Inflammatory macrophage treated with lipopolysaccharide for 4 hours (primary cell): ENCODE results near the gene TMPRSS5.
"Not testable (repeated sequence)": the region's sequence is repeated elsewhere in the genome, so short reads cannot be mapped to it uniquely, and the experiment has no call there.

Source experiments
- DNase-seq: peaks from one replicate; pipeline ENCODE4 v3.0.0-alpha.2; 2020

Gene TMPRSS5

GRCh38 chr11:113695207-113695606, 10.9 kb downstream of the TMPRSS5 start:
- no peak for DNase-seq

GRCh38 chr11:113694390-113694789, 11.7 kb downstream of the TMPRSS5 start:
- DNase-seq = no peak

GRCh38 chr11:113693030-113693429, 13.1 kb downstream of the TMPRSS5 start:
- no peak for DNase-seq

- DNase-seq = peak; percentile 81
These were observed 15.2 kb downstream of the TMPRSS5 start for GRCh38 chr11:113690619-113691569.

GRCh38 chr11:113689768-113690618, 16.1 kb downstream of the TMPRSS5 start:
- DNase-seq = no peak

- peak; percentile 68 for DNase-seq
These were observed 20.3 kb downstream of the TMPRSS5 start for GRCh38 chr11:113685654-113686359.

- no peak for DNase-seq
These were observed 21.6 kb downstream of the TMPRSS5 start for GRCh38 chr11:113684496-113684895.

- no peak for DNase-seq
These were observed 22.5 kb downstream of the TMPRSS5 start for GRCh38 chr11:113683481-113684046.

GRCh38 chr11:113681711-113682413, 24.2 kb downstream of the TMPRSS5 start:
- no peak for DNase-seq

GRCh38 chr11:113681282-113681681, 24.8 kb downstream of the TMPRSS5 start:
- no peak for DNase-seq

- no peak for DNase-seq
These were observed 28.4 kb downstream of the TMPRSS5 start for GRCh38 chr11:113677685-113678084.

- no peak for DNase-seq
These were observed 30.5 kb downstream of the TMPRSS5 start for GRCh38 chr11:113675565-113675964.

GRCh38 chr11:113675003-113675561, 31.0 kb downstream of the TMPRSS5 start:
- DNase-seq = no peak

- no peak for DNase-seq
These were observed 31.8 kb downstream of the TMPRSS5 start for GRCh38 chr11:113674397-113674685.

- no peak for DNase-seq
These were observed 32.3 kb downstream of the TMPRSS5 start for GRCh38 chr11:113673550-113674396.

- DNase-seq = not testable (repeated sequence)
These were observed 34.2 kb downstream of the TMPRSS5 start for GRCh38 chr11:113671914-113672313.

GRCh38 chr11:113670831-113671215, 35.3 kb downstream of the TMPRSS5 start:
- no peak for DNase-seq

- DNase-seq = no peak
These were observed 35.8 kb downstream of the TMPRSS5 start for GRCh38 chr11:113670149-113670830.

- DNase-seq = no peak
These were observed 37.9 kb downstream of the TMPRSS5 start for GRCh38 chr11:113668255-113668654.

GRCh38 chr11:113667801-113668200, 38.3 kb downstream of the TMPRSS5 start:
- DNase-seq = no peak
